Kidney epithelial cell (primary cell): ENCODE measurements around the gene CTPS1. TPM values are rescaled to one million over a fixed set of nuclear protein-coding genes. Genes with fewer than 3 reads are reported as not detected.

ENCODE experiments used
- DNase-seq: peaks from one replicate; pipeline ENCODE4 v3.0.0-alpha.2; 2010; ENCODE audit warnings: low read depth
- H3K27me3 ChIP-seq: 2 replicates; pipeline ENCODE4 v1.6.0; 2011; ENCODE audit warnings: low read length; ENCODE audit not compliant: control insufficient read depth, insufficient read depth
- H3K36me3 ChIP-seq: 2 replicates; pipeline ENCODE4 v1.5.1; 2011; ENCODE audit warnings: low read length; ENCODE audit not compliant: control insufficient read depth, insufficient read depth
- H3K4me3 ChIP-seq: 2 replicates; pipeline ENCODE4 v1.5.1; 2011; ENCODE audit warnings: low read depth, mild to moderate bottlenecking, control low read depth, low read length
- CTCF ChIP-seq: IDR thresholded peaks from 2 replicates; pipeline ENCODE4 v1.5.1; 2011; ENCODE audit warnings: mild to moderate bottlenecking, moderate library complexity, low read length, control low read depth, inconsistent platforms; ENCODE audit not compliant: insufficient read depth, poor library complexity, severe bottlenecking
- total RNA-seq: library from RNA; depleted of rRNA; stranded (reverse); fragments of >200 nt; gene quantifications from 2 replicates; pipeline ENCODE4 v1.2.3, GENCODE V29; 2015

Gene CTPS1
- total RNA-seq, 1 donor from 2014 or later, result 59.8 TPM

- H3K4me3 ChIP-seq, result no peak overlapping the region
- H3K27me3 ChIP-seq, result no peaks in the 10 kb centered on the region
- peaks cover 4% of the 10 kb centered on the region for H3K36me3 ChIP-seq
- TF ChIP-seq CTCF, result no peak
- no peak for DNase-seq
Observed at GRCh38 chr1:40986956-40987355, 7.5 kb downstream of the CTPS1 start.

GRCh38 chr1:40987439-40988276 is 8.2 kb downstream of the CTPS1 start:
- peaks cover 4% of the 10 kb centered on the region for H3K36me3 ChIP-seq
- no peaks in the 10 kb centered on the region for H3K27me3 ChIP-seq
- no peak overlapping the region for H3K4me3 ChIP-seq
- no peak for DNase-seq
- TF ChIP-seq CTCF, result no peak

GRCh38 chr1:40988280-40988679 is 8.8 kb downstream of the CTPS1 start:
- no peak for TF ChIP-seq CTCF
- Histone ChIP-seq H3K4me3 (no peak overlapping the region), H3K36me3 (peaks cover 4% of the 10 kb centered on the region), H3K27me3 (no peaks in the 10 kb centered on the region)
- no peak for DNase-seq

GRCh38 chr1:40989066-40989465 is 9.6 kb downstream of the CTPS1 start:
- peaks cover 4% of the 10 kb centered on the region for H3K36me3 ChIP-seq
- no peak for TF ChIP-seq CTCF

GRCh38 chr1:40997096-40997495 is 17.6 kb downstream of the CTPS1 start:
- TF ChIP-seq CTCF, result no peak
- Histone ChIP-seq H3K4me3 (no peak overlapping the region), H3K36me3 (peaks cover 6% of the 10 kb centered on the region), H3K27me3 (no peaks in the 10 kb centered on the region)
- no peak for DNase-seq

More at GRCh38 chr1:40989066-40989465, 9.6 kb downstream of the CTPS1 start:
- DNase-seq, result no peak
- Histone ChIP-seq H3K4me3 (no peak overlapping the region), H3K27me3 (no peaks in the 10 kb centered on the region)

- DNase-seq, result no peak
- peaks cover 8% of the 10 kb centered on the region for H3K36me3 ChIP-seq
- no peak for TF ChIP-seq CTCF
- no peaks in the 10 kb centered on the region for H3K27me3 ChIP-seq
- H3K4me3 ChIP-seq, result no peak overlapping the region
Observed at GRCh38 chr1:40998668-40999067, 19.2 kb downstream of the CTPS1 start.
